HG03159 (cell line): ENCODE results near the gene FBRSL1.
"Not testable (repeated sequence)": the region's sequence is repeated elsewhere in the genome, so short reads cannot be mapped to it uniquely, and the experiment has no call there.

Experiments used
- ATAC-seq: cut with Tn5 transposase; IDR thresholded peaks from one replicate; pipeline ENCODE4 v1.9.1; 2021; ENCODE audit warnings: mild to moderate bottlenecking, moderate library complexity; ENCODE audit not compliant: unreplicated experiment

The FBRSL1 gene

DNA sequence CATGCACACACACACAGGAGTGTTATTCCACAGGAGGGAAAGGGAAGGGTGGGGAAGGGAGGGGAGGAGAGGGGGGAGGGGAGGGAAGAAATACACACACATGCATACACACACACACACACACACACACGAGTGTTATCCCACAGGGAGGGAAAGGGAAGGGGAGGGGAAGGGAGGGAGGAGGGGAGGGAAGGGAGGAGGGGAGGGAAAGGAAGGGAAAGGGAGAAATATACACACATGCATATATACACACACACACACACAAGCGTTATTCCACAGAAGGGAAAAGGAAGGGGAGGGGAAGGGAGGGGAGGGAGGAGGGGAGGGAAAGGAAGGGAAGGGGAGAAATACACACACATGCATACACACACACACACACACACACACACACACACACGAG lies 19.6 kb upstream of the FBRSL1 start:
- ATAC-seq, result no peak

DNA sequence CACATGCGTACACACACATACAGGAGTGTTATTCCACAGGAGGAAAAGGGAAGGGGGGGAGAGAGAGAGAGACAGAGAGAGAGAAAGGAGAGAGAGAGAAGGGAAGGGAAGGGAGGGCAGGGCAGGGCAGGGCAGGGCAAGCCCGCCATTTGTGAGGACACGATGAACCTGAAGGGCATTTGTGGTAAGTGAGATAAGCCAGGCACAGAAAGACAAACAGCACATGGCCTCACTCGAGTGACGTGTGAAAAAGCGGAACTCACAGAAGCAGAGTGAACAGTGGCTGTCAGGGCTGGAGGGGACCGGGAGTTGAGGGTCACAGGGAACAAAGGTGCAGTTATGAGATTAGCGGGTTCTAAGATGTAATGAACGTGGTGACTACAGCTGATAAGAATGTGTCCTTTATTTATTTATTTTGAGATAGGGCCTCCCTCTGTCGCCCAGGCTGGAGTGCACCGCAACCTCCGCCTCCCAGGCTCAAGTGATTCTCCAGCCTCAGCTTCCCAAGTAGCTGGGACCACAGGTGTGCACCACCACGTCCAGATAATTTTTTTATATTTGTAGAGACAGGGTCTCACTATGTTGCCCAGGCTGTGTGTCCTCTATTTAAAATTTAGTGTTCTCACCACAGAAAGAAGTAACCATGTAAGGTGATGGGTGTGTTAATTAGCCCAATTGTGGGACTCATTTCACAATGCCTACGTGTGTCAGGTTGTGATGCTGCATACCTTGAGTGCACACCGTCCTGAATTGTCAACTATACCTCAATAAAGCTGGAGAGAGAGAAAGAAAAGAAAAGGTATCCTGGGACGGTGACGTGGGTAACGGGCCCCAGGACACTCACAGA lies 18.7 kb upstream of the FBRSL1 start:
- ATAC-seq, result no peak

DNA sequence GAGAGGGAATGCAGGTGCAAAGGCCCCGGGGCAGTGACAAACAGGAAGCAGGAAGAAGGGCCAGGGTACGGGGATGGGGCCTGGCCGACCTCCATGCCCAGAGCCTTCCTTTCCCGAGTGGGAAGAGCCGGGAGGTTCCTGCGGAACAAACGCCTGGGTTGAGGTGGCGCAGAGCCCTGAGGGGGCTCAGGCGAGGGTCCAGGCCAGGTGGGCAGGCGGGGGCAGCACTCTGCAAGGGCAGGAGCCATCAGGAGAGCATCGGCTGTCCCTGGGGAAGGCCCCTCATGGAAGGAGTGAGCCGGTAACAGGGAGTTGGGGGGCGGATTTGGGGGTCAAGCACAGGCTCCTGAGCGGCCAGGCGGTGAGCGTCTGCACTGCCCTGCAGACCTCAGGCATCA lies 18.1 kb upstream of the FBRSL1 start:
- no peak for ATAC-seq

DNA sequence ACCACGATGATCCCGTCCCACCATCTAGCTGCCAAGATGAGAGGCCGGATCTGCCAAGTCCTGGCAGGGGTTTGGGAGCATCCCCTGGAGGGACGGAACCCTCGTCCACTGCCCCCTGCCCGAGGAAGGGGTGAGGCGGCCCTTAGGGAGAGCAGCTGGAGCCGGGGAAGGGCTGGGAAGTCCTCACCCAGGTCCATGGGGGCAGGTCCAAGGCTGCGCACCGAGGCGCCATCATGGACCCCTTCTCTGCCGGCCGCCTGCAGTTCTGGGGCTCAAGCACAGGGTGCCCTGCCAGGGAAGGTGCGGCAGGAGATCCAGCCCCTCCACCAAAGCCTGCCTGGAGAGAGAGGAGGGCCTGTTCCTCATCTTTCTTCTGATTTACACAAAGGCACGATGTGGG lies 17.6 kb upstream of the FBRSL1 start:
- ATAC-seq, result no peak

DNA sequence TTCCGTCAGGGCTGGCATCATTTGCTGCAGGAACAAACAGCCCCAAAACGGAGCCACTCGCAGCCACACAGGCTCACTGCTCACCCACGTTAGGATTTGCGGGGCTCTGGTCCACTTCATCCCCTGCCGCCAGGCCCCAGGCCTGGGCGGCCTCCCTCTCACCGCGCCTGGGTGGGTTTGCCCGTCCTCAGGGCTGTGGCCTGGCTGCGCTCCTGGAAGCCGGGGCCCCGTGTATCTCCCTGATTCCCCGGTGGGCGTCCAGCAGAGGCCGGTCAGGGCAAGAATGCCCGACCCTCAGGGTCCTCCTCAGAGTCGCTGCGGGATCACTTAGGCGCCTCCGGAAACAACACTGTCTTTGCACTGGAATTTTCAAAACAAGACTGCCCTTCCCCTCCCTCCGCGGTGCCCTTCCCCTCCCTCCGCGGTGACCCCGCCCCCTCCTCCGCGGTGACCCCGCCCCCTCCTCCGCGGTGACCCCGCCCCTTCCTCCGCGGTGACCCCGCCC lies 15.7 kb upstream of the FBRSL1 start:
- no peak for ATAC-seq

DNA sequence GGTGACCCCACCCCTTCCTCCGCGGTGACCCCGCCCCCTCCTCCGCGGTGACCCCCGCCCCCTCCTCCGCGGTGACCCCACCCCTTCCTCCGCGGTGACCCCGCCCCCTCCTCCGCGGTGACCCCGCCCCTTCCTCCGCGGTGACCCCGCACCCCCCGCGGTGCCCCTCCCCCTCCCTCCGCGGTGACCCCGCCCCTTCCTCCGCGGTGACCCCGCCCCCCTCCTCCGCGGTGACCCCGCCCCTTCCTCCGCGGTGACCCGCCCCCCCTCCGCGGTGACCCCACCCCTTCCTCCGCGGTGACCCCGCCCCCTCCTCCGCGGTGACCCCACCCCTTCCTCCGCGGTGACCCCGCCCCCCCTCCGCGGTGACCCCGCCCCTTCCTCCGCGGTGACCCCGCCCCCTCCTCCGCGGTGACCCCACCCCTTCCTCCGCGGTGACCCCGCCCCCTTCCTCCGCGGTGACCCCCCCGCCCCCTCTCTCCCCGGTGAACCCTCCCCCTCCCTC lies 15.1 kb upstream of the FBRSL1 start:
- not testable (repeated sequence) for ATAC-seq

DNA sequence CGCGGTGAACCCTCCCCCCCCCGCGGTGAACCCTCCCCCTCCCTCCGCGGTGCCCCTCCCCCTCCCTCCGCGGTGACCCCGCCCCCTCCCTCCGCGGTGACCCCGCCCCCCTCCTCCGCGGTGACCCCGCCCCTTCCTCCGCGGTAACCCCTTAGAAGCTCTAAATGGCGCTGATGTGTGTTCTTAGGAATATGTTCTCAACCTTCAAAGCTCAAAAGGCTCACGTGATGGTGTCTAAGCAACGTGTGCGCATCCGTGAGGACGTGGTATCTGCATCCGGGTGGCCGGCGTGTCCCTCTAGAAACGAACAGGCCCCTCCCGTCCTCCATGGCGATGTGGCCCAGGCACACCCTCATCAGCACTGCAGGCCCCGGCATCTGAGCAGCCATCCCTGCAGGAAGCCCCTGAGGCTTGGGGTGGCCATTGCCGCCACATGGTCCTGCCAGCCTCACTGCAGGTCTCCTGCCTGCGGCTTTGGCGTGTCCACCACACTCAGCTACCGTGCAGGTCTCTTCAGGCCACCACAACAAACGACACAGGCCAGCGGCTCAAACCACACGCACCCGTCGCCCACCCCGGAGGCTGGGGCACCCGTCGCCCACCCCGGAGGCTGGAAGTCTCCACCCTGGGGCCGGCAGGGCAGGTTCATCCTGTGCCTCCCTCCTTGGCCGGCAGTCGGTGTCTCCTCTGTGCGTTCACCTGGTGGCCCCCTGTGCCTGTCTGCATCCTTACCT lies 14.5 kb upstream of the FBRSL1 start:
- ATAC-seq, result no peak

DNA sequence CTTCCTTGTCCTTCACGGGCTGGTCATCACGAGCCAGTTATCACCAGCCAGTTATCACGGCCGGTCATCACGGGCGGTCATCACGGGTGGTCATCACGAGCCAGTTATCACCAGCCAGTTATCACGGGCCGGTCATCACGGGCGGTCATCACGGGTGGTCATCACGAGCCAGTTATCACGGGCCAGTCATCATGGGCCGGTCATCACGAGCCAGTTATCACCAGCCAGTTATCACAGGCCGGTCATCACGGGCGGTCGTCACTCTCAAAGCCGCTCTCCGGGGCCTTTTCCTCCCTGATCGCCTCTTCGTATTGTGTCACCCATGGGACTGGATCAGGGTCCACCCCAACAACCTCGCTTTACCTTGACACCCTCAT lies 13.9 kb upstream of the FBRSL1 start:
- no peak for ATAC-seq

DNA sequence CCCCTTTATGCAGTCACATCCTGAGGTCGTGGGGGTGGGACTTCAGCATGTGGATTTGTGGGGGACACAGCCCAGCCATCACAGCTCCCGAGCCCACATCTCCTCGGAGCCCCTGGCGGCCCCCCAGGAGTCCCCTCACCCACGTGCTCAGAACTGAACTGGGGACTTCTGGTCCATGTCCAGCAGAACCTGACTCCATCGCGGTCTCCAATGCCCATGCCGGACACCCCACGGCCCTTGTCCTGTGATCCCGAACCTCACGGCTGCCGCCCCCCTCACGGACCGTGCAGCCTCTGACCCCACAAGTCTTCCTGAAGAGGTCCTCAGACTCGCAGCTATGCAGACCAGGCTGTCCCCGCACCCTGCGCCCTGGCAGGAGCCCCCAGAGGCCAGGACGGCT lies 13.5 kb upstream of the FBRSL1 start:
- ATAC-seq, result no peak

DNA sequence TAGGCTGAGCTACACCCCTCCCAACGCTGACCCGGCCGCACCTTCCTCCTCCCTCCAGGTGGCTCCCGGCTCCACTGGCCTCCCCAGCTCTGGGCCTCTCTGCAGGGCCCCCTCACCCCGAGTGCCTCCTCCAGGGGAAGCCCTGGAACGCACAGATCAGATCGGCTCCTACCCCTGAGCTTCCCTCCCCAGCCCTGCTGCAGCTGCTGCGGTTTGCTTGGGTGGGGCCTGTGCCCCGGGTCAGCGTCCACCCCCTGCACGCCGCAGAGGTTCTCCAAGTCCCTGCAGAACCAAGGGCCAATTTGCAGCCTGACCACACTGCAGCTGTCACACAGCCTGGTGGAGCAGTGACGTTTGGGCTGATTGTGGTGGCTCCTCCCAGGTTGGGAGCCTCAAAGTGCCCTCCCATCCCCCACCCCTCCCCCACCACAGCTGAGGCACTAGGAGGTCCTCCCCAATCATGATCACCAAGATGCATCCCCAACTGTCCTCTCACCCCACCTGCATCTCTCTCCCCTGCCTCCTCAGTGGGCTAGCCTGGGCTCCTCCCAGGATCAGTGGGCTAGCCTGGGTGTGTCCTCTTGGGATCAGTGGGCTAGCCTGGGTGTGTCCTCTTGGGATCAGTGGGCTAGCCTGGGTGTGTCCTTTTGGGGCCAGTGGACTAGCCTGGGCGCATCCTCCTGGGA lies 12.8 kb upstream of the FBRSL1 start:
- no peak for ATAC-seq

DNA sequence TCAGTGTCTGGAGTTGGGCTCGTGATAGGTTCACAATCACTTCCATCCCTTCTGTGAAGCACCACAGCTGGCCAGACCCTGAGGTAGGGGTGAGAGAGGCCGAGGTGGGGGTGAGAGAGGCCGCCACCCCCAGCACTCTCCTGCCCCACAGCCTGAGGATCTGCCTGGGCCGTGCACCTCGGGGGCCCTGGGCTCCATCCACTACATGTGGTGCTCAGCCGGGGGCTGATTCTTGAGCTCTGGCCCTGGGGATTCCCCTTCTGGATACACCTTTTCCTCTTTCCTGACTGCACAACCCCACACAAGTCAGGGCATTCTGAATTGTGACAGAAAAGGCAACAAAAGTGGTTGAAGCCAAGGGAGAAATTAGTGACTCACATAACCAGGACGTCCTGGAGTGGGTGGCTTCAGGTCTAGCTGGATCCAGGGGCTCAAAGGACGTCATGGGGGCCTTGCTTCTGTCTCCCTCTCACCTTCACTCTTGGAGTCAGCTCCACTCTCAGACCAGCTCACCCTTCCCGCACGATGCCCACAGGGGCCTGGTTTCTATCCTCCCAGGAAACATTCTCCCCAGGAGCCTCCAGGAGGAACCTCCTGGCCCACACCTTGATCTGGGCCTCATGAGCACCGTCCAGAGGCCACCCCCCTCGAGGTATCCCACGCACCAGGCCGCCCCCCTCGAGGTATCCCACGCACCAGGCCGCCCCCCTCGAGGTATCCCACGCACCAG lies 12.1 kb upstream of the FBRSL1 start:
- no peak for ATAC-seq

DNA sequence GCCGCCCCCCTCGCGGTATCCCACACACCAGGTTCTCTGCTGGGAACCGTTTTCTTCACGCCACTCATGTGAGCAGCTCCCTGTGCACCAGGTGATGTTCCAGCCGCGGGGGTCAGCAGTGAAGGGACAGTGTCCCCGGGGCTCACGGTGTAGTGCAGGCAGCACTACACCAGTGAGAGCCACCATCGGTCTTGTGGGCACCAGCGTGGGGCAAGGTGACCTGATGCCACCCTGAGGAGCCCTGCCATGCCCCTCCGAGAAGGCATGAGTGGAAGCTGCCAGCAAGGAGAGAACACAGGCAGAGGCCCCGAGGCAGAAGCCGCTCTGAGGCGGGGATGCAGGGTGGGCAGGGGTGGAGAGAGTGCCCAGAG lies 11.5 kb upstream of the FBRSL1 start:
- ATAC-seq, result no peak

DNA sequence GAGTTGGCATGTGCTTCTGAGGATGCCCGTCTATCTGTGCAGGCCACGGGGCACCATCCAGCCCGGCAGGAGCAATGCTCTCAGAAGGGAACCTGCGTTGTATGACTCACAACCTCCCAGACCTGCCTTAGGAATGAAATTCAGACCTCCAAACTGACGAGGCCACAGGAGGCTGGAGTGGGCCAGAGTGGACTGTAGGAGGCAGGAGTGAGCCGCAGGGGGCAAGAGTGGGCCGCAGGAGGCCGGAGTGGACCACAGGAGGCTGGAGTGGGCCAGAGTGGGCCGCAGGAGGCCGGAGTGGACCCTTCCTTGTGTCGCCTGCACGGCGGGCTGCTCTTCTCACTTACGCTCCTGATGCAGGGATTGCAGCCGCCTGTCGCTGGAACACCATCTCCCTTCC lies 11.1 kb upstream of the FBRSL1 start:
- no peak for ATAC-seq

DNA sequence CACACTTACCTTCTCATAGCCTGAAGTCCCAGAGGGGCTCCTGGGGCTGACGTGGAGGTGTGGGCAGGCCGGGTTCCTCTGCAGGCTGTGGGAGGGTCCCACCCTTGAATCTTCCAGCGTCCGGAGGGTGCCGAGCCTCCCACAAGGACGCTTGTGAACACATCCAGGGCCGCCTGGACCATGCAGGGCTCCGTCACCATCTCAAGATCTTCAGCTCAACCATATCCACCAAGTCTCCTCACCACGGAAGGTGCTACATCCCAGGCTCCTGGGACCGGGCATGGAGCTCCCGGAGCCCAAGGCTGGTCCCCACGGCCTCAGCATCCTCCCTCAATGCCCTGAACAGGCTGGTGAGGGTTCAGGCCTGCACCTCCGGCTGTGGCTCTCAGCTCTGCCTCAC lies 10.7 kb upstream of the FBRSL1 start:
- no peak for ATAC-seq

DNA sequence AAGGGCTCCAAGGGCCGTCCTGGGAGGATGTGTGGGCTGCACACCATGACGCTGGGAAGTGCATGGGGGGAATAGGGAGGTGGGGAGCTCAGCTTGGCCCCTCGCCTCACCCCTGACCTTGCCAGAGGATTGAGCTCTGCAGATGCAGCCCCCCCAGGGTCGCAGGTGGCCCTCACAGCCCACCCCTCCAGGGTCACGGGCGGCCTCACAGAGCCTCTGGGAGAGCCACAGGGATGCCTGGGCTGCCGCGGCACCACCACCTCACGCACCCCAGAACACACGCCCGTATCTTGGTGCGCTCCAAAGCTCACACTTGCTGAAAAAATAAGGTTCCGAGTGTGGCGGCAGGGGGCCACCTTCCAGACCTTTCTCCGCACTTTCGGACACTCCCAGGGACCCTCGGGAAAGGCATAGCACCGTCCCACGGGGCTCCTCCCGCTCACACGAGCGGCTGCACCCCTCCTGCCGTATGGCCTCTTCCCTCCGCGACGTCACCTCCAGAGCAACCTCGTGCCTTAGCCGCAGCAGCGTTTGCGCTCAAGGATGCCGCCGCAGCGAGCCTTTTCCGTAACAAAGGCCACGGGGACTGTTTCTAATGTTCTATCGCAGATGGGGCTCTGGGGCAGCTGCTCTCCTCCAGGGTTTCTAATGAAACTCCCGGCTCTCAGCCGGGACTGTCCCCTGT lies 9.9 kb upstream of the FBRSL1 start:
- no peak for ATAC-seq

DNA sequence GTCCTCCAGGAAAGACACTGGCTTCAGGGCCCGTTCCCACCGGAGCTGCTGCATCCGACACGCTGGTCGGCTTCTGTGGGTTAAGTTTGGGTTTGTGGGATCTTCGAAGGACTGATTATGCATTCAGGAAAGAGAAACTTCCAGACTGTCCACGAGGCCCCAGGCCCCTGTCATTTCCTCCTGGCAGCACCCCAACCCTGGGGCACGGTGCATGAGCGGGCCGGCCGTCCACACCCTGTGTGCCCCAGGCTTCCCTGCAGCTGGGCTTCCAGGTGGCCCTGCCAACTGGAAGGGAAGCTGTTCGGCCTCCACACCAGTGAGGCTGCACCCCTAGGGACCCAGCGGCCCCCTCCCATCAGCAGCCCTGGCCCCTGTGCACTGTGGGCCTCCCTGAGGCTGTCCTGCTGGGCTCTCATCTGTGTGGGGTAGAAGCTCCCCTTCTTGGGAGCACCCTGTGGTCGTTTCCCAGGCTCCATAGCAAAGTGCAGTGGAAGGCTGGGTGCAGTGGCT lies 9.3 kb upstream of the FBRSL1 start:
- ATAC-seq, result no peak

DNA sequence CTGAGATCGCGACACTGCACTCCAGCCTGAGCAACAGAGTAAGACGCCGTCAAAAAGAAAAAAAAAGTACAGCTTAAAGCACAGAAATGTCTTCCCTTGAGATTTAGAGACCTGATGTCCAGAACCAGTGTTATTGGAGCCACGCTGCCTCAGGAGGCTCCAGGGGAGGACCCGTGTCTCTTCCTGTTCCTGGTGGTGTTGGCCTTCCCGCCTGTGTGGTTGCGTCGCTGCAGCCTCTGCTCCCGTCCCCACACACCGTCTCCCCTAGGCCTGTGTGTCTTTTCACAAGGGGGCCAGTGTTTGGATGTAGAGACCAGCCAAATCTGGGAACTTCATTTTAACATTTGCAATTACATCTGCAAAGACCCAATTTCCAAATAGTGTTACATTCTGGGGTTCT lies 8.6 kb upstream of the FBRSL1 start:
- no peak for ATAC-seq

DNA sequence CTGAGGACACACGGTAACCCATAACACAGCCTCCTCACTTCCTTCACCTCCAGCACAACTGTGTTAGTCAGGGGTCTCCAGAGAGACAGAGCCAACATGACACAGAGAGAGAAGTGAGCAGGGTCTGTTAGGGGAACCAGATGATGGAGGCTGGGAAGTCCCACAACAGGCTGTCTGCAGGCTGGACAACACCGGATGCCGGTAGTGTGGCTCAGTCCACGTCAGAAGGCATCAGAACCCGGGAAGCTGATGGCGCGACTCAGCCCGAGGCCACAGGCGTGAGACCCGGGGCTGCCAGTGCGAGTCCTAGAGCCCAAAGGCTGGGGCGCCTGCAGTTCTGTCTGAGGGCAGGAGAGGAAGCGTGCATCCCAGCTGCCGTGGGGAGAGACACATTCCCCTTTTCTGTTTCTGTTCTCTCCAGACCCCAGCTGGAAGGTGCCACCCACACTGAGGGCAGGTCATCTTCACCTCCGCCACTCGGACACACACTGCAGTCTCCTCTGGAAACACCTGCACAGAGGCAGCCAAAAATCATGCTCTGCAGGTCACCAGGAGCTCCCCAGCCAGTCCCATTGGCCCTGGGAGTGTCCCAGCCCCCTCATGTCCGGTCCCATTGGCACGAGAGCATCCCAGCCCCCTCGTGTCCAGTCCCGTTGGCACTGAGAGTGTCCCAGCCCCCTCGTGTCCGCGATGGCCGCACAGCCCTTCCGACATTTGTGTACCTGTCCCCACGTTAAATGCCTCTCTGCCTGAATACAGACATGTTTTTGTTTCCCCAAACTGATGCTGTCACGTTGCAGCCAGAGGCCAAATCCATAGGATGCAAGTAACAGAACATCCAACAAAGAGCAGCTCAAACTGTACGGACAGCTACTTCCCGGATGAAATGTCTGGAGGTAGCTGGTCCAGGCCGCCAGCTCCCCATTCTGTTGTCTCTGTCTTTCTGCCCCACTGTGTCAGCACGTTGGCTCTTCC lies 7.9 kb upstream of the FBRSL1 start:
- ATAC-seq, result no peak

DNA sequence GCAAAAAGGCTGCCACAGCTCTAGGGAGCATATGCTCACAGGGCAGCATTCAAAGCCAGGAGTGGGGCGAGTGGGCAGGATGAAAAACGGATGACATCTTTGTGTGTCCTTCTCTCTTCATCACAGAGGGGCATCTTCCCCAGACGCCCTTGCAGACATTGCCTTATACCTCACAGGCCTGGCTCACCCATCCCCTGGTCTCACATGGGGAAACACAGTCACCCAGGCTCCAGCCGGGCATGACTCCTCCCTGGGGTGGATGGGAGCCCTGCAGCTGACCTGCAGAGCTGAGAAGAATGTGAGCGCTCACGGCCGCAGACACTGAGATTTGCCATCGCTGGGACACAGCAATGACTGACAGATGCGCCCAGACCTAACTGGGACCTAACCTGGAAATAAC lies 7.2 kb upstream of the FBRSL1 start:
- ATAC-seq, result no peak
